SH-SY5Y (cell line): ENCODE measurements around the gene CGB5.

Experiments used
- GATA2 ChIP-seq: IDR thresholded peaks from 2 replicates; pipeline ENCODE4 v1.6.1; 2011; ENCODE audit warnings: mild to moderate bottlenecking, low read depth, low read length
- GATA3 ChIP-seq: IDR thresholded peaks from 2 replicates; pipeline ENCODE4 v1.6.1; 2011; ENCODE audit warnings: low read depth, mild to moderate bottlenecking, low read length, moderate library complexity

CGB5 gene

DNA sequence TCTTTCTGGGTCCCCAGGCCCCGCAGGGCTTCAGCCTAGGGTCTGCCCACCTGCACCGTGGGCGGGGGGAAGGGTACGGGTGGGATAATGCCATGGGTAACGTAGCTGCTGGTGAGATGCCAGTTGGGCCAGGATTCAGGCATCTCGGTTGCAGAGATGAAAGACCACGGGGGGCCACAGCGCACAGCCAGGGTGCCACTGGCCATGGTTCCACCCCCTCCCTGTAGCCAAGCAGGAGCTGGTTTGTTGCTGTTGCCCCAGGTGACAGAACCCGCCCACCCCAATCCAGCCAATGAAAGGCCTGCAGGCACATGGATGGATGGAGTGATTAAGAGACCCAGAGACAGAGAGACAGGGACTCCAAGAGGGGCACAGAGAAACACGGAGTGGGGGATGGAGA, 14.9 kb downstream of the CGB5 start:
- TF ChIP-seq GATA2 (no peak), GATA3 (no peak)

DNA sequence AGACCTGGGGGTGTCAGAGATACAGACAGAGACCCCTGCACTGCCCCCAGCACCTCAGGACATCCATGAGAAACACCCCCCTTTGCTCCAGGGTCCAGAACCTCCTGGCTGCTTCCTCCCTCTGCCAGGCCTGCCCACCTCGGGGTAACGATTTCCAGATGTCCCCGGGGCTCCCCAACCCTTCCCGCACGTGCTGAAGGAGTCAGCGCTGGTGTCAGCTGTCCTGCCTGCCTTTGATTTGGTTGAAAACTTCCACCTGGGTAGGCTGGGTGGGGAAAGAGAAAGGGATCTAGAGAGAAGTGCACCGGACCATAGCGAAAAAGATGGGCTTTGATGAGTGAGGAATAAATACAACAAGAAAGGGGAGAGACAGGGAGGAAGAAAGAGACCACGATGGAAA, 15.4 kb downstream of the CGB5 start:
- TF ChIP-seq GATA3 (no peak), GATA2 (no peak)

- TF ChIP-seq GATA2 = no peak
- TF ChIP-seq GATA3 = no peak
Observed at GRCh38 chr19:49061000-49061399, 17.4 kb downstream of the CGB5 start.

DNA sequence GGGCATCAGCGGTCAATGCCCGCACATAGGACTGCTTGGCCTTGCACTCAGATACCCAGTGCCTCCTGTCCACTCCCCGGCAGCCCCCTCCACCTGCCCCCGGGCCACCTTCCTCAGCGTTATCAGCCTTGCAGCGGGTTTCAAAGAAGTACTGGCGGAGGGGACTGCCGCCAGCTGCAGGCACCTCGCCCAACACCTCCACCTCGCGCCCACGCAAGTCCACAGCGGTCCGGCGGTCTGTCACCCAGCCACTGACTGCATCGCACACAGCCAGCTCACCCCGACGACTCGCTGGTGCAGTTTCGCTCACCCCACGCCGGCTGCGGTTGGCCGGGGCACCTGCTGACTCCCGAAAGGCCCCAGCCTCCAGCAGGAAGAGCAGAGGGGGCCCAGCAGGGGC, 17.8 kb downstream of the CGB5 start:
- TF ChIP-seq GATA2 = no peak
- no peak for TF ChIP-seq GATA3

DNA sequence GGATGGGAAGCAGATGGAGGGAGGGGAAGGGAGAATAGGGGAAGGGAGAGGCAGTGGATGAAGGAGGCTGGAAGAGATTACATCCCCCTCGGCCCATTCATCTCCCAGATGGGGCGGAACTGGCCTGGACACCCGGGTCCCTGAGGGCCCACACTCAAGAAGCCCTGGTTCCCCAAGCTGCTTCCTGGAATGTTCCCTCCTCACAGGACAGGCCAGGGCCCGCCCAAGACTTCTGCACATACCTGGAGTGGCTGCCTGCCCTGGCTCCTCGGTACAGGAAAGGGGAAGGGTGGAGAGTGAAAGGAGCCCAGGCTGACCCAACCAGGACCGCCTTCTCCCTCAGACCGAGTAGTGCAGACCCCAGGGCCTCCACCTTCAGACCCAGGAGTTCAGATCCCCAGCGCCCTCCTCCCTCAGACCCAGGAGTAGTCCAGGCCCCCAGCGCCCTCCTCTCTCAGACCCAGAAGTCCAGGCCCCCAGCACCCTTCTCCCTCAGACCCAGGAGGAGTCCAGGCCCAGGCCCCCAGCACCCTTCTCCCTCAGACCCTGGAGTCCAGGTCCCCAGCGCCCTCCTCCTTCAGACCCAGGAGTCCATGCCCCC, 20.5 kb downstream of the CGB5 start:
- TF ChIP-seq GATA3 (no peak), GATA2 (no peak)

GRCh38 chr19:49064768-49065611, 21.3 kb downstream of the CGB5 start, which contains the start of gene NTF4:
Gene NTF4, minus strand, starts transcription at chr19:49064818. Its CDS starts 2,821 bp downstream, at chr19:49061997.
- no peak for TF ChIP-seq GATA3
- no peak for TF ChIP-seq GATA2

DNA sequence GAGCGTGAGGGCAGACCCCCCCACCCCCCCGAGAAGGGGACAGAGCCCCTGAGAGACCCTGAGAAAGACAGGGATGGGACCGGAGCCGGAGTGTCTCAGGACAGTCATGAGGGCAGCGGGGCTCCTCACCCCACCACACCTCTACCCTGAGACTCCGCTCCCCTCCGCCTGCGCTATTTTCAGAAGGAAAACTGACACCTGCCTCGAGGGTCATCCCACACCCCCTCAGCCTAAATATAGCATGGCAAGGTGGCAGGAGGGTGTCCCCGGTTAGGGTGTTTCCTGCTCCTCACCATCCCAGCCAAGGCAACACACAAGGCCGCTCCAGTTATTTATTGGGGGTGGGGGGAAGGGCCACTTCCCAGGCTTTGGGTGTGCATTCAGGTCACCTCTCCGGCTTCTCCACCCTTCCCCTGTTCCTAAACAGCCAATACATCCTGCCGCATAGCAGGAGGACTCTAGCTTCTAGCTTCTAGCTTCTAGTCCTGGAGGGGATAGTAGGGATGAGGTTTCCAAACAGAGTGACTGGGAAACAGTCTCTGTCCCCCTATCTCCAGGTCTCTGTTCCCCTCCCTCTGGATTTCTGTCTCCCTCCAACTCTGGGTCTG, 22.4 kb downstream of the CGB5 start:
- TF ChIP-seq GATA3 (no peak), GATA2 (no peak)

DNA sequence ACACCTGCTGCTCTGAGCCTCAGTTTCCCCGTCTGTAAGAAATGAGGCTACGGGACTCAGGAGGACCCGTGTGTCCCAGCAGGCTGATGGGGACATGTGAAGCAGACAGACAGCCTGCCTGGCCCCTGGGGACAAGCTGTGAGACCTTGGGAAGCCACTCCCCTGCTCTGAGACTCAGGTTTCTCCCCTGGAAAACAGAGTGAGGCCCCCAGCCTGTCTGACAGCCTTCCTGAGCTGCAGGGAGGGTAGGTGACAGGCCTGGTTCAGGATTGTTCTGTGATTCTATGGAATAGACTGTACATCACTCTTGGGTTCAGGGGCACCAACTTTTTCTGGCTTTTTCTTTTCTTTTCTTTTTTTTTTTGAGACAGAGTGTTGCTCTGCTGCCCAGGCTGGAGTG, 23.9 kb downstream of the CGB5 start:
- TF ChIP-seq GATA3 = no peak
- no peak for TF ChIP-seq GATA2

GRCh38 chr19:49069026-49069425, 25.4 kb downstream of the CGB5 start:
- no peak for TF ChIP-seq GATA3

- TF ChIP-seq GATA2 (no peak), GATA3 (no peak)
Observed at GRCh38 chr19:49070416-49070815, 26.8 kb downstream of the CGB5 start.

DNA sequence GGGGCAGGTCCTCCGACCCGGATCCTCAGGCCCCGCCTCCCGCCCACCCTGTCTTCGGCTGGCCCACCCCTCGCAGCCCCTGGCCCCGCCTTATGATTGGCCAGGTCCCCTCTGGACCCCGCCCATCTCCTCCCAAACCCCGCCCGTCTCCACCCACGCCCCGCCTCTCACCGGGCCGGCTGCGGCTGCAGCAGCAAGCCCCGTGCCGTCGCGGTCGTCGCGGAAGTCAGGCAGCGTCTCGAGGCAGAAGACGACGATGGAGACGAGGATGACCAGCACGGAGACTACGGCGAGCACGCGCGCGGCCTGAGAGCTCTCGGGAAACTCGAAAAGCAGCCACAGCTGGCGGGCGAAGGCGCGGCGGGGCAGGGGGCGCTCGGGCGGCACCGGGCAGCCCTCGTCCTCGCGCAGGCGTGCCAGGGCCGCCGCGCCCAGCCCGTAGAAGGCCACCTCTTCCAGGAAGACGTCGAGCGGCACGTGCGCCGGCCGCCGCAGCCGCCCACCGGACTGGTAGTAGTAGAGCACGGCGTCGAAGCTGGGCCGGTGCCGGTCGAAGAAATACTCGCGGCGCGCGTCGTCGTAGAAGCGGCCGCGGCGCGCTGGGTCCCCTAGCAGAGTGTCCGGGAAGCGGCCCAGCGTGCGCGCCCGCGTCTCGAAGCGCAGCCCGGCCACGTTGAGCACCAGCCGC, 28.4 kb downstream of the CGB5 start:
- TF ChIP-seq GATA3 = no peak
- TF ChIP-seq GATA2 = no peak

GRCh38 chr19:49073514-49074378, 30.1 kb downstream of the CGB5 start:
- TF ChIP-seq GATA3 (no peak), GATA2 (no peak)

DNA sequence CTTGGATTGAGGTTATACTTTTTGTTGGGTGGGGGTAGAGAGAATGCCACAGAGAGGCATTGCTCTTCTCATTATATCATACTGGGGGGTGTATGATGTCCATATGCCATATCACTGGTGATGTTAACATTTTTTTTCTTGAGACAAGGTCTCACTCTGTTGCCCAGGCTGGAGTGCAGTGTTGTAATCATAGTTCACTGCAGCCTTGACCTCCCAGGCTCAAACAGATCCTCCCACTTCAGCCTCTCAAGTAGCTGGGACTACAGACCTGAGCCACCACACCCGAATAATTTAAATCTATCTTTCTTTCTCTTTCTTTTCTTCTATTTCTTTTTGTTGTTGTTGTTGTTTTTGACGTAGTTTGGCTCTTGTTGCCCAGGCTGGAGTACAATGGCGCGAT, 36.7 kb downstream of the CGB5 start:
- TF ChIP-seq GATA3 (no peak), GATA2 (no peak)

GRCh38 chr19:49081273-49081672, 37.6 kb downstream of the CGB5 start:
- TF ChIP-seq GATA2 (no peak), GATA3 (no peak)
